HepG2 (cell line): ENCODE measurements around the gene TM7SF3. TPM values are rescaled to one million over a fixed set of nuclear protein-coding genes. Genes with fewer than 3 reads are reported as not detected.

ENCODE experiments used
- ATAC-seq: fragments of 200-7000 bp; cut with Tn5 transposase; 3 replicates; pipeline ENCODE4 v1.9.1; 2020; ENCODE audit warnings: mild to moderate bottlenecking, moderate library complexity
- BruUV-seq: library from RNA; stranded (reverse); fragments of 400-500 nt; replicated peaks from 2 replicates; lab custom pipeline; 2021; lab: Mats Ljungman, UMichigan
- CTCF ChIA-PET: fragments of 300-600 bp; formaldehyde crosslinking; extraction: SDS; loops from one replicate; lab custom pipeline; 2021; ENCODE audit warnings: low total read pairs, inconsistent platforms, low intra/inter-chr PET ratio; lab: Yijun Ruan, JAX
- POLR2A ChIA-PET: fragments of 350-600 bp; sonication (Branson Sonifier 250); formaldehyde crosslinking; loops from one replicate; lab custom pipeline; 2020; ENCODE audit warnings: antibody characterized with exemption, inconsistent platforms; lab: Yijun Ruan, JAX
- DNase-seq: peaks from one replicate; pipeline ENCODE4 v3.0.0-alpha.2; 2015; ENCODE audit warnings: low spot score
- FAIRE-seq: peaks from 3 replicates; lab custom pipeline; 2011; peaks lifted over from hg19 to GRCh38; lab: Jason Lieb, UNC
- H2AFZ ChIP-seq: one replicate; pipeline ENCODE4 v1.6.1; 2011; ENCODE audit warnings: low read length, inconsistent platforms
- H3K27ac ChIP-seq: fragments of 300-600 bp; 3 replicates; pipeline ENCODE4 v1.8.0; 2011; ENCODE audit warnings: mixed run types, mild to moderate bottlenecking, mixed read lengths, low read length, inconsistent platforms; ENCODE audit not compliant: insufficient read depth; ENCODE audit errors: extremely low read length
- H3K27me3 ChIP-seq, 2 experiments: fragments of 200-600 bp in 1 of 2; 2 replicates in 1 of 2; 3 replicates in 1 of 2; pipeline versions ENCODE4 v1.6.0 to v1.8.0; 2011; ENCODE audit warnings: low read length in 2 of 2, mild to moderate bottlenecking in 2 of 2, moderate library complexity in 2 of 2, inconsistent platforms in 1 of 2; ENCODE audit not compliant: insufficient read depth in 2 of 2, control insufficient read depth in 1 of 2
- H3K36me3 ChIP-seq, 2 experiments: fragments of 200-600 bp in 1 of 2; replicated peaks in 1 of 2; 2 replicates in 1 of 2; 3 replicates in 1 of 2; pipeline versions ENCODE4 v1.5.1 to v1.8.0; 2011; ENCODE audit warnings: low read length in 2 of 2, inconsistent platforms in 1 of 2; ENCODE audit not compliant: insufficient read depth in 2 of 2, control insufficient read depth in 1 of 2
- H3K4me1 ChIP-seq: 2 replicates; pipeline ENCODE4 v1.5.1; 2012; ENCODE audit warnings: low read length, inconsistent platforms; ENCODE audit not compliant: insufficient read depth
- H3K4me2 ChIP-seq: 2 replicates; pipeline ENCODE4 v1.6.0; 2011; ENCODE audit warnings: low read depth, low read length, inconsistent platforms
- H3K4me3 ChIP-seq, 3 experiments: fragments of 200-600 bp in 1 of 3; sonication (generic), shearing (Covaris generic) in 1 of 3; replicated peaks in 1 of 3; 2 replicates each; pipeline ENCODE4 v1.5.1; 2011 to 2016; ENCODE audit warnings: low read length in 3 of 3, inconsistent platforms in 2 of 3, low read depth in 2 of 3, mild to moderate bottlenecking in 2 of 3, control low read depth in 1 of 3, mixed read lengths in 1 of 3; ENCODE audit not compliant: insufficient read depth in 1 of 3
- H3K79me2 ChIP-seq: one replicate; pipeline ENCODE4 v1.6.1; 2011; ENCODE audit warnings: low read length, inconsistent platforms; ENCODE audit not compliant: insufficient read depth
- H3K9ac ChIP-seq: 2 replicates; pipeline ENCODE4 v1.6.0; 2011; ENCODE audit warnings: mild to moderate bottlenecking, low read depth, low read length, inconsistent platforms; ENCODE audit not compliant: insufficient read depth
- H3K9me3 ChIP-seq: 2 replicates; pipeline ENCODE4 v1.5.1; 2012; ENCODE audit warnings: mild to moderate bottlenecking, low read length
- H4K20me1 ChIP-seq: 2 replicates; pipeline ENCODE4 v1.6.0; 2011; ENCODE audit warnings: inconsistent platforms, mild to moderate bottlenecking, low read length, moderate library complexity; ENCODE audit not compliant: insufficient read depth
- BATF2 ChIP-seq: sonication (generic); formaldehyde crosslinking; IDR thresholded peaks from 2 replicates; pipeline ENCODE4 v1.8.0; 2022; ENCODE audit warnings: mild to moderate bottlenecking, missing genetic modification reagents, moderate library complexity
- ETV6 ChIP-seq: sonication (generic); formaldehyde crosslinking; conservative IDR thresholded peaks from 2 replicates; pipeline ENCODE4 v1.4.0; 2020; ENCODE audit warnings: missing genetic modification reagents
- FOXC1 ChIP-seq: sonication (generic); formaldehyde crosslinking; IDR thresholded peaks from 2 replicates; pipeline ENCODE4 v1.8.0; 2022; ENCODE audit warnings: mild to moderate bottlenecking, missing genetic modification reagents, borderline replicate concordance
- KAT2B ChIP-seq: fragments of 150-350 bp; IDR thresholded peaks from 2 replicates; pipeline ENCODE4 v1.6.1; 2014; ENCODE audit warnings: low read depth, low read length, borderline replicate concordance
- KDM2A ChIP-seq: sonication (generic); formaldehyde crosslinking; IDR thresholded peaks from 2 replicates; pipeline ENCODE4 v1.4.0; 2020; ENCODE audit warnings: low read depth, missing genetic modification reagents, borderline replicate concordance
- PRDM10 ChIP-seq: sonication (generic); formaldehyde crosslinking; IDR thresholded peaks from 2 replicates; pipeline ENCODE4 v1.4.0; 2020; ENCODE audit warnings: low read depth, missing genetic modification reagents
- SP1 ChIP-seq, 2 experiments: fragments of 450-650 bp in 1 of 2; sonication (generic) in 1 of 2; formaldehyde crosslinking in 1 of 2; IDR thresholded peaks; 2 replicates each; pipeline versions ENCODE4 v1.4.0 to v1.6.1; 2016 to 2020; ENCODE audit warnings: missing genetic modification reagents in 1 of 2
- ZFP1 ChIP-seq: IDR thresholded peaks from 2 replicates; pipeline ENCODE4 v1.6.1; 2016
- ZSCAN12 ChIP-seq: sonication (generic); formaldehyde crosslinking; IDR thresholded peaks from 2 replicates; pipeline ENCODE4 v1.9.0; 2021; ENCODE audit warnings: mild to moderate bottlenecking, missing genetic modification reagents
- WGBS: methylation state at CpG from one replicate; pipeline ENCODE4 v1.1.6; 2017; ENCODE audit warnings: low lambda C conversion rate; 5-methylcytosine and 5-hydroxymethylcytosine counted together
- in situ Hi-C: cut with HindIII; loops from 2 replicates; pipeline ENCODE4 v1.10.0; 2017; ENCODE audit warnings: low pct_unique_long_range_greater_than_20kb; ENCODE audit not compliant: extremely low pct_ligation_motif_present
- intact Hi-C: fragments of 100-400 bp; cut with micrococcal nuclease; formaldehyde crosslinking; loops from one replicate; pipeline ENCODE4 v1.10.0; 2022; ENCODE audit not compliant: unreplicated experiment
- polyA plus RNA-seq, 8 experiments: library from polyadenylated mRNA; depleted of rRNA in 3 of 8; stranded (reverse) in 7 of 8; unstranded in 1 of 8; fragments of >200 nt; fragmentation: Illumina TruSeq in 4 of 8; extraction: Trizol in 4 of 8; gene quantifications; 2 replicates each; pipeline versions ENCODE4 v1.2.1 to v1.2.3, GENCODE V29; 2011 to 2016; ENCODE audit warnings: low read depth in 4 of 8, missing spikeins in 1 of 8, mixed read lengths in 1 of 8; ENCODE audit not compliant: insufficient read depth in 1 of 8
- total RNA-seq, 5 experiments: library from RNA; depleted of rRNA; stranded (reverse); fragments of >200 nt; fragmentation: Illumina TruSeq; extraction: Trizol; gene quantifications; 2 replicates each; pipeline ENCODE4 v1.2.3, GENCODE V29; 2016; ENCODE audit warnings: low read depth in 1 of 5
- TF ChIP-seq, protein P1 (sequence below): sonication (generic); formaldehyde crosslinking; IDR thresholded peaks from 2 replicates; pipeline ENCODE4 v1.9.0; 2021; ENCODE audit warnings: missing genetic modification reagents, mild to moderate bottlenecking, borderline replicate concordance

Gene TM7SF3
- total and polyA plus RNA-seq, 2 of the 13 experiments (the other 11 are each of a cell fraction or from before 2014, with no cell fraction given), result 116 to 142 TPM

DNA sequence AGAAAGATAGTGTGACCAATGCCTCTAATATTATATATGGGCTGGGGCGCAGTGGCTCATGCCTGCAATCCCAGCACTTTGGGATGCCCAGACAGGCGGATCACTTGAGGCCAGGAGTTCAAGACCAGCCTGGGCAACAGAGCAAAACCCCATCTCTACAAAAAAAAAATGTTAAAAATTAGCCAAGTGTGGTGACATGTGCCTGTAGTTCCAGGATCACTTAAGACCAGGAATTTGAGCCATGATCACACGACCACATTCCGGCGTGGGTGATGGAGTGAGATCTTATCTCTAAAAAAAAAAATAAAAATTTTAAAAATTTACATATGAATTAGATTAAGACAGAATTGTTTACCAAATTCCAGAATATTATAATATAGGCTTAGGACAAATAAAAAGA lies 12.0 kb downstream of the TM7SF3 start (continued):
- TF ChIP-seq, protein P1, sequence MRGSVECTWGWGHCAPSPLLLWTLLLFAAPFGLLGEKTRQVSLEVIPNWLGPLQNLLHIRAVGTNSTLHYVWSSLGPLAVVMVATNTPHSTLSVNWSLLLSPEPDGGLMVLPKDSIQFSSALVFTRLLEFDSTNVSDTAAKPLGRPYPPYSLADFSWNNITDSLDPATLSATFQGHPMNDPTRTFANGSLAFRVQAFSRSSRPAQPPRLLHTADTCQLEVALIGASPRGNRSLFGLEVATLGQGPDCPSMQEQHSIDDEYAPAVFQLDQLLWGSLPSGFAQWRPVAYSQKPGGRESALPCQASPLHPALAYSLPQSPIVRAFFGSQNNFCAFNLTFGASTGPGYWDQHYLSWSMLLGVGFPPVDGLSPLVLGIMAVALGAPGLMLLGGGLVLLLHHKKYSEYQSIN, result no peak
- no peak for TF ChIP-seq KDM2A (CRISPR knock-in tag)
- no peak for TF ChIP-seq ZSCAN12 (CRISPR knock-in tag)
- TF ChIP-seq FOXC1, result no peak

DNA sequence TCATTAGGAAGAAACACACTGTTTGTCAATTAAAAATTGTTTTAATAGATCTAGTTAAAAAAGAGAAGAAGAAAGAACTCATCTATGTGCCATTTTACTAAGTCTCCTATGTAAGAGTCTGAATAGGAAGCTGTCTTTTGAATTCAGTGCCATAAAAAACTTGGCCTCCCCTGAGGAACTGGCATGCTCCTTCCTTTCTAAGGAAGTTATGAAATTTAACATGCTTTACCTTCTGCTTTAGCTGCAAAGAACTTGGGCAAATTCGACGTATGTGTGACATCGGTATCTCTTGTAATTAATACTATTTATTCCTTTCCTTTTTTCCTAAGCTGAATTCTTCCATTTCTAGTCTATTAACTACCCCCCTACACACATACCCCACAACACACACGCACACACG lies 12.5 kb downstream of the TM7SF3 start:
- Histone ChIP-seq H3K27ac (no peak overlapping the region), H4K20me1 (no peaks in the 10 kb centered on the region; the same call in 1 of the 2 replicates), H3K4me1 (peaks cover 29% of the 10 kb centered on the region), H3K9ac (no peak overlapping the region), H3K27me3 (no peaks in the 10 kb centered on the region), H3K4me3 (no peak overlapping the region), H2AFZ (no peak overlapping the region), H3K4me2 (no peak overlapping the region), H3K36me3 (peaks cover 4 to 16% of the 10 kb centered on the region in 2 experiments), H3K9me3 (no peaks in the 10 kb centered on the region), H3K79me2 (peaks cover 30% of the 10 kb centered on the region)
- DNase-seq (no peak), FAIRE-seq (no peak), ATAC-seq (no peak)
- TF ChIP-seq PRDM10 (CRISPR knock-in tag) (no peak), BATF2 (CRISPR knock-in tag) (no peak), SP1 (IDR thresholded peaks at IDR 0.05) (no peak), SP1 (CRISPR knock-in tag; IDR thresholded peaks at IDR 0.05) (no peak), ZFP1 (no peak), ETV6 (CRISPR knock-in tag) (no peak), KAT2B (no peak)
- TF ChIP-seq, protein P1, result no peak
- intact Hi-C loops (no loop called here), in situ Hi-C loops (no loop called here)
- POLR2A ChIA-PET, result no interaction called here
- CTCF ChIA-PET, result no interaction called here
- WGBS, result 97% methylated on average over 5 of the region's 5 CpGs
- no TSS peak for BruUV-seq
